HG03280 (cell line): Measurements from ENCODE around the gene IFNA17.
A peak's percentile ranks its signal among the peaks of the same experiment; 100 is the strongest.
"Not testable (repeated sequence)": the region's sequence is repeated elsewhere in the genome, so short reads cannot be mapped to it uniquely, and the experiment has no call there.

Experiments
- ATAC-seq: cut with Tn5 transposase; IDR thresholded peaks from one replicate; pipeline ENCODE4 v1.9.1; 2021; ENCODE audit warnings: mild to moderate bottlenecking, moderate library complexity; ENCODE audit not compliant: unreplicated experiment

The IFNA17 gene

GRCh38 chr9:21228122-21228521 is at the start of gene IFNA17:
Gene IFNA17 (minus strand): TSS chr9:21228222. CDS start chr9:21228173, 49 bp downstream.
- no peak for ATAC-seq

GRCh38 chr9:21268347-21268657 is 40.3 kb upstream of the IFNA17 start:
- ATAC-seq: no peak

DNA sequence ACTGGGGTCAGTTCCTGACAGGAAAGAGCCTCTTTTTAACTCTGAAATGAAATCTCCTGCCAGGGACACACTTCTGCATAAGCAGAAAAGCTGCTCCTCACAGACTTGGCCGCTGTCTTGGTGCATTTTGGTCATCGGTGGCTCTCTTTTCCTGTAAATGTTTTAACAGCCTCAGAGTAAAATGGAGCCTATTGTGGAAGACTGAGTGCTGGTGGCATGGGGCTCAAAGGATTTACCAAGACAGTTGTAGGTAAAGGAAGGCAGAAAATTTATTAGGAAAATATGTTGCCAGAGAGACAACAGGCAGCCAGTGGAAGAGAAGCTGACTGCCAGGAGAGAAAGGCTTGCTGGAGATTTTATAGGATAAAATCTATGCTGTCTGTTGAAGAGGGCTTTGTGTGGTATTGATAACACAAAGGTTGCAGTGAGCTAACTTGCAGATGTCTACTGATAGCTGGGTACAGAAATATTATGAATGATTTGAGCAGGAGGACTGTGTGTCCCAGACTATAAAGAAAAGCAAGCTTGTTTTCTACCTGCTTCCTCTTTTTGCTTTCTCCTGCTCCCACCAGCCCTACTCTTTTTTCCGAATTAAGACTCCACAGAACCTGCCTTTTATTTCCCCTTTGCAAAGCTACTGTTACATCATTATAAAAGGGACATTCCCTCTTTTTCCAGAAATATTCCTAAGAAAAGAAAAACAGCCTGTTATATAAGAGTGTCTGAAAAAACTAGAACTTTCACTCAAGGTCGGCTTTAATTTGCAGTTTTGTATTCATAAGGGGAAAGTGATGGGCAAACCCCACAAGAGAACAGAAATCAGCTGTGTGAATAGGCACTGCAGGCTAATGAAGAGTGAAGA is 39.7 kb upstream of the IFNA17 start:
- no peak for ATAC-seq

GRCh38 chr9:21266733-21267484 is 38.9 kb upstream of the IFNA17 start:
- ATAC-seq: no peak

DNA sequence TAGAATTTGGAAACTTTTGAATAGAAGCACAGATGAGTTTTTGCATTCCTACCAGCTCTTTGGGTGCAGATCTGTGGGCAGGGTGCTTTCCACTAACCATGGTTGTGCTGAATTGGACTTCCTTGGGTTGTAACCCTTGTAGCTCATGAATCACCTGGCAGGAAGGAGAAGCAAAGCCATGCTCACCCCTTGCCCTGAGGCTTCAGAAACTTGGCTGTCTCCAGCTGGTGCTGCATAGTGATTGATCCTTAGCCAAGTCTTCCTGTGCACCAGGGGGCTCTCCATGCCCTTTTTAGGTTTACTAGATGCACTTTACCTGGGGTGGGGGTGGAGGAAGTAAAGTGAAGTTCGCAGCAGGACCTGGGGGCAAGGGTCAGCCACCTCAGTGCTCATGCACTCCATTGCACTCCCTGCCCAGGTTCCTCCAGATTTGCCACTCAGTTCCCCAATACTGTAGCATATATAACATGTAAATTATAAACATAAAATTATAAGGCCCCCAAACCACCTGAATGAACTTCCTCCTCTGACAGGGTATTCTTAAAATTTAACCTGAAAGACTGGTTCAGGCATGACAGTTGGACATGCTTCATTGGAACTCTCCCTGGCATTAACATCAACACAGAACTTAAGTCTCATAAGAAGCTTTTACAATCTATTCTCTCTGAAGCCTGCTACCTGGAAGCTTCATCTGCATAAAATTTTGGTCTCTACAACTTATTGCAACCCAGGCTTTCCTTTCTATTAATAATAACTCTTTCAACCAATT is 37.6 kb upstream of the IFNA17 start:
- no peak for ATAC-seq

- no peak for ATAC-seq
Measured at GRCh38 chr9:21255538-21256212, 27.7 kb upstream of the IFNA17 start.

DNA sequence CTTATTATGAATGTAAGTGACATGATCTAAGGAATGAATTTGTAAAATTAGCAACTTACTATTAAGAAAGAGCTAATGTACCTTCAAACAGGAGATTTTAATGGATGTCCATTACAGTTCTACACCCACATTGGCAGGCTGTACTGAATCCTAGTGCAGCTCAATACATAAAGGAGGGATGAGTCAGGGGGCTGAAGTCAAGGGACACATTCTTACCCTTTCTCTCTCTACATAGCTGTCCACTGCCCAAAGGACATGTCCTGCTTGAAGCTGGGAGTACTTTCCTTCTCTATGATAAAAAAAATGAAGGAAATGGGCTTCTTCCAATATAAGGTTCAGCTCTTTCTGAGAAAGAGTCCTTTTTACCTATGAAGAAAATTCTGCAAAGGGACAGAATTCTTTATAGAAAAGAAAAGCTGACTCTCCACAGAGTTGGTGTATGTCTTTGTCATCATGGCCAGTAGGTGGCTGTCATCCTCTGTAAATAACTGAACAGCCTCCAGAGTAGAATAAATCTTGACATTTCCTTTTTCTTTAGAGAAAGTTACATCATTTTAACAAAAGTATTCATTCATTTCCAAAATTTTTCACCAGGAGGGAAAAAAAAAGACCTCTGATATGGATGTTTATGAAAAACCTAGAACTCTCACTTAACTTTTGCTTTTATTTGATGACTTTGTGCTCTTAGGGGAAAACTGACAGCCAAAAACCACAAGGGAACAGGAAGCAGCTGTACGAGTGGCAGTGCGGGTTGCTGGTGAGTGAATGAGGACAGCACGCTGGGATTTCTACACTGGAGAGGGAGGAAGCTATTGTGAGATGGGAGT is 24.9 kb upstream of the IFNA17 start:
- peak; percentile 83 for ATAC-seq

GRCh38 chr9:21251638-21252037 is 23.6 kb upstream of the IFNA17 start:
- ATAC-seq: no peak

GRCh38 chr9:21251190-21251589 is 23.2 kb upstream of the IFNA17 start:
- no peak for ATAC-seq

DNA sequence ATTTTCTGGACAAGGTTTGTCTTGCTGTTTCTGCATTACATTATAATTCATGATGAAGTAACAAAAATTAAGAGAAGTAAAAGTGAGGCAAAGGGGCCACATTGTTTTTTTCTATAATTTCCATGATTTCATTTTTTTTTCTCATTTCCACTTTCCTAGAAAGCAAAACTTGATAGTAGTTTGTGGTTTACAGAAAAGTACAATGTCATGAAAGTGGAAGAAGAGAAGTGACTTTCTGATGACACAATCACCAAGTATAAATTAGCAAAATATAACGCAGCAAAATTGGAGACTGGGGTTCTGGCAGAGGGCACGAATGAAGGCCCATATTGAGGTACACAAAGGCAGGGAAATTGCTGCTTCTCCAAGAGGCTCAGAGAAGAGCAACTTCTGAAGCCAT is 16.8 kb upstream of the IFNA17 start:
- no peak for ATAC-seq

- no peak for ATAC-seq
Measured at GRCh38 chr9:21239911-21240310, 11.9 kb upstream of the IFNA17 start, which contains the start of gene IFNA14. Gene IFNA14 (minus strand): TSS chr9:21240005. CDS start chr9:21239935, 70 bp downstream.

DNA sequence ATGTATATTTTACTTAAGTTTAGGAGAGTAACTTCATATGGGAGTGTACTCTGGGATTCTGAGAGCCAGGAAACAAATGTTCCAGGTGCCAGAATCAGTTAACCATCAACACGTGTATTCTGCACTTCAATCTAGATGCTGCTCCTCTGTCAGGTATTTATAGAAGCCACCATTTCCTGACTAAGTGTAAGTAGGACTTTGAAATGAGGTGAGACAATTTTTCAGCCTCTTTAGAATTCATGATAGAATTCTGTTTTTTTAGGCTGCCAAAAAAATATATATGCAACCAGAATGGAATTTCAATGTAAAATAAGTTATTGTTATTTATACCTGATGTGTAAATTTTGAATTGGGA is 8.3 kb upstream of the IFNA17 start:
- ATAC-seq: not testable (repeated sequence)

GRCh38 chr9:21235468-21236359 is 7.7 kb upstream of the IFNA17 start:
- ATAC-seq: peak; percentile 72

GRCh38 chr9:21234153-21234687 is 6.2 kb upstream of the IFNA17 start:
- no peak for ATAC-seq

DNA sequence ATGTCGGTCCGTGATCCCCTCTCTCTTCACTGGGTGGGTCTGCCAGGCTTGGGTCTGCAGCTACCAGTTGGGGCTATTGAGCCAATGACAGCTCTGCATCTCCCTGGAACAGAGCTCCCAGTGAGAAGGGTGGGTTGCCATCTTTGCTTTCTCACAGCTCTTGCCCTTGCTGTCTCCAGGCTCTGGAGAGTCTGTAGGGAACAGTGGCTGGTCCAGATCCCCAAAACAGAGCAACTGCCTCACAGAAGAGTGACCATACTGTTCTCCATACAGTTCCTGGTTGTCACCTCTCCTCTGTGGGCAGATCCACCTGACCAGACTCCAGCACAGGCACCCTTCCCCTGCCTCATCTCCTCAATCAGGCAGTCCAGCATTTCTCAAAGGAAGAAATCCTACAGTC is 5.2 kb upstream of the IFNA17 start:
- ATAC-seq: no peak

DNA sequence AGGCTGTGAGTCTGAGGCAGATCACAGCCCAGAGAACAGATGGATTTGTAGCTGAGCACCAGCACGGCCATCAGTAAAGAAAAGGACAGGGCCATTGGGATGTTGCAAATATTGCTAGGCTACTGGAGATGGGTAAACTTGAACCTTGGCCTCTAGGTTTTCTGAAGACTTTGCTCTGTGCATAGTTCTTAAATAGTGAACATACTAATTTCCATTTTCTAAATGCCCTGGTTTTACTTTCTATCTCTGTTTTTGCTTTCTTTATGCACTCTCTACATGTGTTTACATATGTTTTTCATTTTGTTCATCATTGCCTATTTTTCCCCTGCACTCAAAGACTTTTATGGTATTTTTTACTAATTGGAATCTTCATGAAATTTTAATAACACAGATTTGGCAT is 10.8 kb downstream of the IFNA17 start, which contains the start of gene IFNA16:
Gene IFNA16 (minus strand): TSS at position 101 of the 400 bp plus-strand sequence. CDS start 6 bp downstream, at position 95.
- ATAC-seq: not testable (repeated sequence)

GRCh38 chr9:21213411-21214326 is 14.4 kb downstream of the IFNA17 start:
- peak; percentile 67 for ATAC-seq

DNA sequence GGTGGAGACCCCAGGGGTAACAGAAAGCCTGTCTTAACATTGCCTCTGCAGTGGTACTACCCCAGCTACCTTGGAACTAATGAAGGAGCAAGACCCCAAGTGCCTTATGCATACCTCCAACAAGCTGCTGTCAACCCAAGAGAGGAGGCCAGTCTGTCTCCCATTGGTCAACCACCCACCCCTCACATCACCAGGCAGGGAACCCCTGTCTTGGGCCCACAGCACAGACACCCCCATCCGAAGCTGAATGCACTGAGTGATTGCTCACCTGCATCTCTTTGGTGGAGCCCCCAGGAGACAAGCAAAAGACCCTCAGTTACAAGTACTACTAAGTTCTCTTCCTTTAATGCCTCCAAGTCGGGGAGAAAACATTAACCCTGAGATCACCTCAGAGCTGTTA is 15.9 kb downstream of the IFNA17 start:
- not testable (repeated sequence) for ATAC-seq
